Progenitor cell of endocrine pancreas (in vitro differentiated cells): Measurements from ENCODE around the gene PIK3R5. TPM values are rescaled to one million over a fixed set of nuclear protein-coding genes. Genes with fewer than 3 reads are reported as not detected.
"Not testable (repeated sequence)": the region's sequence is repeated elsewhere in the genome, so short reads cannot be mapped to it uniquely, and the experiment has no call there.

ENCODE experiments used
- DNase-seq: peaks from one replicate; pipeline ENCODE4 v3.0.0; 2021; ENCODE audit warnings: low spot score; ENCODE audit not compliant: unreplicated experiment
- H3K27ac Mint-ChIP-seq: 2 replicates; pipeline ENCODE4 v1.8.0; 2021; ENCODE audit warnings: mild to moderate bottlenecking, moderate library complexity, mixed read lengths
- H3K27me3 Mint-ChIP-seq: 2 replicates; pipeline ENCODE4 v1.8.0; 2021; ENCODE audit warnings: mixed read lengths
- H3K36me3 Mint-ChIP-seq: 2 replicates; pipeline ENCODE4 v1.8.0; 2022; ENCODE audit warnings: mixed read lengths; ENCODE audit not compliant: insufficient read depth
- H3K4me1 Mint-ChIP-seq: 2 replicates; pipeline ENCODE4 v1.8.0; 2021; ENCODE audit warnings: low read depth, mixed read lengths
- H3K4me3 Mint-ChIP-seq: 2 replicates; pipeline ENCODE4 v1.8.0; 2021; ENCODE audit warnings: low read depth, mild to moderate bottlenecking, moderate library complexity, mixed read lengths
- H3K9me3 Mint-ChIP-seq: 2 replicates; pipeline ENCODE4 v1.8.0; 2021; ENCODE audit warnings: low read depth, mixed read lengths
- total RNA-seq: library from RNA; stranded (reverse); gene quantifications from 2 replicates; pipeline ENCODE4 v1.2.1, GENCODE V29; 2021
- TF ChIP-seq, protein P1 (sequence below): fragments of 200-600 bp; sonication (generic); IDR thresholded peaks from one replicate; pipeline ENCODE4 v1.5.0; 2021; ENCODE audit warnings: antibody characterized with exemption, mild to moderate bottlenecking; ENCODE audit not compliant: unreplicated experiment

PIK3R5 gene
- total RNA-seq, 1 donor from 2014 or later: 0.50 TPM

DNA sequence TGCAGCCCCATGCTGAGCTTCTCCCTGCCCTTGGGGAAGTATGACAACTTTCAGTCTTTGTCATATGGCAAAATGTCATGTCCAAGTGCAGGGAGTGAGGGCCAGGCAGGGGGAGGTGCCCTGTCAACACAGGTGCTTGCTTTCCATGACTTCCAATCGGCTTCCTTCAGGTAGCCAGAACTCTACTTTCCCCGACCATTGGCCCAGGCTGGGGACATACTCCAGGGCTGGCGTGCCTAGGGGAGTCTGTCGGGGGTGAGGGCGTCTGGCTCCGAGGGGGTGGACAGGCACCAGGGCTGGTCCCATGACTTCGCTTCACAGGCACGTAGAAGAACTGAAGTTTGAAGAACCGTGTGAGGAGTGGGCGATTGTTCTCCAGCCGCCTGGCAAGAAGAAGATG, 78.2 kb downstream of the PIK3R5 start:
- no peaks in the 10 kb centered on the region for H3K4me1 Mint-ChIP-seq
- no peak overlapping the region for H3K27ac Mint-ChIP-seq
- DNase-seq: no peak
- no peaks in the 10 kb centered on the region for H3K9me3 Mint-ChIP-seq
- TF ChIP-seq, protein P1, sequence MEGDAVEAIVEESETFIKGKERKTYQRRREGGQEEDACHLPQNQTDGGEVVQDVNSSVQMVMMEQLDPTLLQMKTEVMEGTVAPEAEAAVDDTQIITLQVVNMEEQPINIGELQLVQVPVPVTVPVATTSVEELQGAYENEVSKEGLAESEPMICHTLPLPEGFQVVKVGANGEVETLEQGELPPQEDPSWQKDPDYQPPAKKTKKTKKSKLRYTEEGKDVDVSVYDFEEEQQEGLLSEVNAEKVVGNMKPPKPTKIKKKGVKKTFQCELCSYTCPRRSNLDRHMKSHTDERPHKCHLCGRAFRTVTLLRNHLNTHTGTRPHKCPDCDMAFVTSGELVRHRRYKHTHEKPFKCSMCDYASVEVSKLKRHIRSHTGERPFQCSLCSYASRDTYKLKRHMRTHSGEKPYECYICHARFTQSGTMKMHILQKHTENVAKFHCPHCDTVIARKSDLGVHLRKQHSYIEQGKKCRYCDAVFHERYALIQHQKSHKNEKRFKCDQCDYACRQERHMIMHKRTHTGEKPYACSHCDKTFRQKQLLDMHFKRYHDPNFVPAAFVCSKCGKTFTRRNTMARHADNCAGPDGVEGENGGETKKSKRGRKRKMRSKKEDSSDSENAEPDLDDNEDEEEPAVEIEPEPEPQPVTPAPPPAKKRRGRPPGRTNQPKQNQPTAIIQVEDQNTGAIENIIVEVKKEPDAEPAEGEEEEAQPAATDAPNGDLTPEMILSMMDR: no peak
- H3K36me3 Mint-ChIP-seq: no peaks in the 10 kb centered on the region
- H3K27me3 Mint-ChIP-seq: peaks cover 14% of the 10 kb centered on the region
- H3K4me3 Mint-ChIP-seq: no peak overlapping the region

DNA sequence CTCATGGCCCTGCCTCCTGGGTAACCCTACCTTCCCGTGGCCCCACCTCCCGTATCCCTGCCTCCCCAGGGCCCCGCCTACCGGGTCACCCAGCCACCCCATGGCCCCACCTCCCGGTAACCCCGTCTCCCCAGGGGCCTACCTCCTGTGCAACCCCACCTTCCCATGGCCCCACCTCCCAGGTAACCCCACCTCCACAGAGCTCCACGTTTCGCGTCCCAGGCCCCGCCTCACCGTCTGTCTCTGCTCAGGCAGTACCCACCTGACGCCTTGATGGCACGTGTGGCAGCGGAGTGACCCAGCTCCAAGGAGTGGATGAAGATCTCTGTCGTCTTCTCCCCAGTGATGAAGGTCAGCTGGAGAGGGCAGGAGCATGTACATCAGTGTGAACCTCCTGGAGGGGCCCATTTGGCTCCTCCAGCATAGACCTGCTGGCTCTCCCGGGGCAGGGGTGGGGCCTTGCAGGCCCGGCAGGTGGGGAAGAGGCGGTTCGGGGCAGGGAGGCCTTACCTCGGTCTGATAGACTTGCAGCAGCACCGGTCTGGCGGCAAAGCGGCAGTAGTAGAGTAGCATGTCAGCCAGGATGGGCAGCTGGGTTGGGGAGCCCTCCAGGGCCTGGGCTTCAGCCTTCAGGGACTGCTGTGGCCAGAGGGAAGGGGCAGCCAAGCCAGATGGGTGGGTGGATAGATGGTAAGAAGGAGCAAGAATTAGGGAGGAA, 79.4 kb downstream of the PIK3R5 start:
- Mint-ChIP-seq H3K27ac (no peak overlapping the region), H3K4me3 (no peak overlapping the region), H3K4me1 (no peaks in the 10 kb centered on the region), H3K27me3 (peaks cover 11% of the 10 kb centered on the region), H3K36me3 (no peaks in the 10 kb centered on the region), H3K9me3 (no peaks in the 10 kb centered on the region)
- no peak for DNase-seq
- TF ChIP-seq, protein P1: no peak

DNA sequence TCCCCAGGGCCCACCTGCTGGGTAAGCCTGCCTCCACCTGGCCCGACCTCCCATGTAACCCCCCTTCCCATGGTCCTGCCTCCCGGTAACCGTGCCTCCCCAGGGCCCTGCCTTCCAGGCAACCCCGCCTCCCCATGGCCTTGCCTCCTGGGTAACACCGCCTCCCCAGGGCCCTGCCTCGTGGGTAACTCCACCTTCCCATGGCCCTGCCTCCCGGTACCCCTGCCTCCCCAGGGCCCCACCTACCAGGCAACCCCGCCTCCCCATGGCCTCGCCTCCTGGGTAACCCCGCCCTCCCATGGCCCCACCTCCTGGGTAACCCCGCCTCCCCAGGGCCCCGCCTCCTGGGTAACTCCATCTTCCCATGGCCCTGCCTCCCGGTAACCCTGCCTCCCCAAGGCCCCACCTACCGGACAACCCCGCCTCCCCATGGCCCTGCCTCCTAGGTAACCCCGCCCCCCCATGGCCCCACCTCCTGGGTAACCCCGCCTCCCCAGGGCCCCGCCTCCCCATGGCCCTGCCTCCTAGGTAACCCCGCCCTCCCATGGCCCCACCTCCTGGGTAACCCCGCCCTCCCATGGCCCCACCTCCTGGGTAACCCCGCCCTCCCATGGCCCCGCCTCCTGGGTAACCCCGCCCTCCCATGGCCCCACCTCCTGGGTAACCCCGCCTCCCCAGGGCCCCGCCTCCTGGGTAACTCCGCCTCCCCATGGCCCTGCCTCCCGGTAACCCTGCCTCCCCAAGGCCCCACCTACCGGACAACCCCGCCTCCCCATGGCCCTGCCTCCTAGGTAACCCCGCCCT, 80.1 kb downstream of the PIK3R5 start:
- not testable (repeated sequence) for H3K4me3 Mint-ChIP-seq, H3K9me3 Mint-ChIP-seq, H3K36me3 Mint-ChIP-seq, H3K4me1 Mint-ChIP-seq, DNase-seq, H3K27ac Mint-ChIP-seq
- peaks cover 15% of the 10 kb centered on the region for H3K27me3 Mint-ChIP-seq

DNA sequence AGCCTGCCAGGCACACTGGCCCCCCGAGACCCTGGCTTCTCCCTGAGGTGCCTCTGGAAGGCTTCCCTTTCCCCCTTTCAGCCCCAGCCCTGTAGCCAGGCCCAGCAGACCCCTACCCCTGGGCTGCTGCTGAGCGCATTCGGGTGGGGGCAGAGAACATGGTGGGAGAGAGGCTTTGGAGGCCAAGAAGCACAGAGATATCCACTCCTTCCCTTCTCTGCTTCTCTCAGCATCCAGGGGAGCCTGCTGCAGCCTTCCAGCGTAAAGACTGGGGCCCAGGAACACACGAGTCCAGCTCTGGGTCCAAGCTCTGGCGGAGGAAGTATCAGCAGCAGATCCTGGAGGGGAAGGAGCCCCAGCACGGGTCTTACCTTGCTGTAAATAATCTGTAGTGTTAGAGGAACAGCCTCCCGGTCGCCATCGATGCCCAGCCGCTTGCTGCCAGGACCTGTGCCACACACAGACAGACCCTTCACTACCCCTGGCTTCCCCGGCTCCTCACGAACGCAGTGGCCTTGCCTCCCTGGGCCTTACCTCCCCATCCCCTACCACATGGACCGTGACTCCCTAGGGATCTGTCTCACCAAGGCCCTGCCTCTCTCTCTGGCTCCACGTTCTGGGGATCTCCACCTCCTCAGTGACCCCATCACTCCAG, 81.0 kb downstream of the PIK3R5 start:
- no peak overlapping the region for H3K27ac Mint-ChIP-seq
- DNase-seq: no peak
- TF ChIP-seq, protein P1: no peak

DNA sequence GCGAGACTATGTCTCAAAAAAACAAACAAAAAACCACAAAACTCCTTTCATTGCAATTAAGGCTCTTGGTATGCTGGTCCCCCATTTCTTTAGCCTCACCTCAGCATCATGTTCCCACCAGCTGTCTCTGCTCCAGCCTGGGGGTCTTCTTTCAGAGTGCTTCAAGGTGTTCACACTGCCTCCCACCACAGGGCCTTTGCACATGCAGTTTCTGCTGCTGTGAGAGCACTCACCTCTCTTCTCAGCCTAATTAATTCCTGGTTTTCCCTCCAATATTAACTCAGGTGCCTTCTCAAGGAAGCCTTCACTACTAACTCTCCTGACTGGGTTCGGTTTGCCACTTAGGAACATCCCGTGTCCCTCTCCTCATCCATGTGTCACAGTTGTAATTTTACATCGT, 82.2 kb downstream of the PIK3R5 start:
- TF ChIP-seq, protein P1: no peak
- H3K27ac Mint-ChIP-seq: no peak overlapping the region
- H3K27me3 Mint-ChIP-seq: peaks cover 16% of the 10 kb centered on the region
- H3K4me3 Mint-ChIP-seq: no peak overlapping the region
- DNase-seq: no peak
- no peaks in the 10 kb centered on the region for H3K4me1 Mint-ChIP-seq
- no peaks in the 10 kb centered on the region for H3K36me3 Mint-ChIP-seq
- H3K9me3 Mint-ChIP-seq: no peaks in the 10 kb centered on the region

More for the DNA sequence above, 81.0 kb downstream of the PIK3R5 start:
- no peaks in the 10 kb centered on the region for H3K36me3 Mint-ChIP-seq
- peaks cover 19% of the 10 kb centered on the region for H3K27me3 Mint-ChIP-seq
- H3K4me3 Mint-ChIP-seq: no peak overlapping the region
- H3K4me1 Mint-ChIP-seq: no peaks in the 10 kb centered on the region
- no peaks in the 10 kb centered on the region for H3K9me3 Mint-ChIP-seq
